Glutamatergic neuron (in vitro differentiated cells): ENCODE data around the gene TMEM150B. TPM values are rescaled to one million over a fixed set of nuclear protein-coding genes. Genes with fewer than 3 reads are reported as not detected.
A peak's percentile ranks its signal among the peaks of the same experiment; 100 is the strongest.

ENCODE experiments used
- DNase-seq: peaks from one replicate; pipeline ENCODE4 v3.0.0; 2022
- H3K27ac Mint-ChIP-seq: one replicate; pipeline ENCODE4 v1.8.0; 2020; ENCODE audit warnings: mild to moderate bottlenecking, mixed read lengths, inconsistent platforms; ENCODE audit not compliant: unreplicated experiment
- H3K27me3 Mint-ChIP-seq: one replicate; pipeline ENCODE4 v1.8.0; 2020; ENCODE audit warnings: mild to moderate bottlenecking, moderate library complexity, mixed read lengths, inconsistent platforms; ENCODE audit not compliant: unreplicated experiment
- H3K36me3 Mint-ChIP-seq: one replicate; pipeline ENCODE4 v1.8.0; 2020; ENCODE audit warnings: mild to moderate bottlenecking, mixed read lengths, inconsistent platforms; ENCODE audit not compliant: unreplicated experiment
- H3K4me1 Mint-ChIP-seq: one replicate; pipeline ENCODE4 v1.8.0; 2020; ENCODE audit warnings: mild to moderate bottlenecking, low read depth, mixed read lengths, inconsistent platforms; ENCODE audit not compliant: unreplicated experiment
- H3K4me3 Mint-ChIP-seq: one replicate; pipeline ENCODE4 v1.8.0; 2020; ENCODE audit warnings: mild to moderate bottlenecking, mixed read lengths, inconsistent platforms; ENCODE audit not compliant: unreplicated experiment
- H3K9me3 Mint-ChIP-seq: one replicate; pipeline ENCODE4 v1.8.0; 2020; ENCODE audit warnings: mild to moderate bottlenecking, moderate library complexity, mixed read lengths, inconsistent platforms; ENCODE audit not compliant: unreplicated experiment
- CTCF ChIP-seq: fragments of 200-600 bp; sonication (generic); IDR thresholded peaks from one replicate; pipeline ENCODE4 v1.5.0; 2021; ENCODE audit not compliant: partially characterized antibody, unreplicated experiment
- total RNA-seq: library from RNA; stranded (reverse); fragmentation: NEBNext Ultra II Directional; extraction: Animal tissue kit (Norgen Biotek cat#: 25700); gene quantifications from one replicate; pipeline ENCODE4 v1.2.1, GENCODE V29; 2021; ENCODE audit not compliant: unreplicated experiment

Gene TMEM150B
- total RNA-seq, 1 donor from 2014 or later, result not detected

- Mint-ChIP-seq H3K9me3 (peaks cover 11% of the 10 kb centered on the region), H3K4me3 (no peak overlapping the region), H3K36me3 (no peaks in the 10 kb centered on the region), H3K27me3 (peaks cover 13% of the 10 kb centered on the region), H3K4me1 (peaks cover 10% of the 10 kb centered on the region), H3K27ac (no peak overlapping the region)
- TF ChIP-seq CTCF, result no peak
- no peak for DNase-seq
Observed at GRCh38 chr19:55287361-55288079, 37.6 kb downstream of the TMEM150B start.

GRCh38 chr19:55285229-55285890 is 39.8 kb downstream of the TMEM150B start:
- Mint-ChIP-seq H3K27me3 (peaks cover 10% of the 10 kb centered on the region), H3K27ac (peak overlapping the region; percentile 79), H3K4me3 (peak overlapping the region; percentile 88), H3K9me3 (peaks cover 19% of the 10 kb centered on the region), H3K36me3 (no peaks in the 10 kb centered on the region), H3K4me1 (peaks cover 11% of the 10 kb centered on the region)
- TF ChIP-seq CTCF, result no peak
- DNase-seq, result peak; percentile 49

GRCh38 chr19:55284405-55285058 is 40.6 kb downstream of the TMEM150B start:
- H3K27ac Mint-ChIP-seq, result peak overlapping the region; percentile 79

GRCh38 chr19:55283548-55284377 is 41.4 kb downstream of the TMEM150B start, which contains the start of gene BRSK1:
TSS of gene BRSK1 (plus strand) at chr19:55283997. CDS start at chr19:55284443, 446 bp downstream.
- no peak for TF ChIP-seq CTCF
- Mint-ChIP-seq H3K9me3 (peaks cover 19% of the 10 kb centered on the region), H3K27me3 (peaks cover 10% of the 10 kb centered on the region), H3K36me3 (no peaks in the 10 kb centered on the region), H3K4me1 (peaks cover 11% of the 10 kb centered on the region), H3K27ac (peak within 1 kb of the TSS; percentile 100), H3K4me3 (peak within 1 kb of the TSS; percentile 89)
- peak; percentile 91 for DNase-seq

More at GRCh38 chr19:55284405-55285058, 40.6 kb downstream of the TMEM150B start:
- Mint-ChIP-seq H3K4me3 (peak overlapping the region; percentile 88), H3K9me3 (peaks cover 19% of the 10 kb centered on the region), H3K27me3 (peaks cover 10% of the 10 kb centered on the region), H3K4me1 (peaks cover 11% of the 10 kb centered on the region), H3K36me3 (no peaks in the 10 kb centered on the region)
- no peak for TF ChIP-seq CTCF
- DNase-seq, result peak; percentile 49
